B cell (primary cell): ENCODE data around the gene TBC1D21.

ENCODE experiments used
- EZH2 ChIP-seq: IDR thresholded peaks from 2 replicates; pipeline ENCODE4 v1.6.1; 2012; ENCODE audit warnings: borderline replicate concordance, low read depth, mild to moderate bottlenecking, moderate library complexity, low read length; ENCODE audit not compliant: insufficient read depth, poor library complexity, severe bottlenecking
- TF ChIP-seq, protein P1 (sequence below): fragments of 200-600 bp; IDR thresholded peaks from one replicate; pipeline ENCODE4 v1.8.0; 2022; ENCODE audit warnings: antibody characterized with exemption, mild to moderate bottlenecking

DNA sequence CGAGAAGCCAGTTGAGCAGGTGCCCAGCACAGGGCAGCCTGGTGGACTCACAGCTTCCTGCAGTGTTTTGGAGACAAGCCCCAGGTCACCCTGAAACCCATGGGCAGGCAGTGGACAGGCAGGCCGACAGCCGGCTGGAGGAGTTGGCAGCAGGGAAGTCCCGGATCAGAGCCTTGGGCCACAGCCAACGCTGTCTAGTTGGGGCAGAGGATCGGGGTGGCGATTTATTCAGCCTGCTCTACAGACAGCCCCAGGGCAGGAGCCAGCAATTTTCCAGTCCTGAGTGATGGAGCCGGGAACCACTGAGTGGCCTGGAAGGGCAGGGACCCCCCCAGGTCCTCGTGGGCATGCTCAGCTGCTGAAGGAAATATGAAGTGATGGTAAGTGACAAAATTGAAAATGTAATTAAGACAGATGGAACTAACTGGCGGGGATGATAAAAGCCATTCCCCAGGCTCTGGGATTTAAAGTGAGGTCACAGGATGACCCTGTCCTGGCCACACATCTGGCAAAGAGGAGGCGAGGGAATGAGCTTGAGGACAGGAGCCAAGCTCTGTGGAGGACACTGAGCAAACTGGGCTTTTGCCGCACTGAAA is 34.4 kb upstream of the TBC1D21 start:
- TF ChIP-seq, protein P1, sequence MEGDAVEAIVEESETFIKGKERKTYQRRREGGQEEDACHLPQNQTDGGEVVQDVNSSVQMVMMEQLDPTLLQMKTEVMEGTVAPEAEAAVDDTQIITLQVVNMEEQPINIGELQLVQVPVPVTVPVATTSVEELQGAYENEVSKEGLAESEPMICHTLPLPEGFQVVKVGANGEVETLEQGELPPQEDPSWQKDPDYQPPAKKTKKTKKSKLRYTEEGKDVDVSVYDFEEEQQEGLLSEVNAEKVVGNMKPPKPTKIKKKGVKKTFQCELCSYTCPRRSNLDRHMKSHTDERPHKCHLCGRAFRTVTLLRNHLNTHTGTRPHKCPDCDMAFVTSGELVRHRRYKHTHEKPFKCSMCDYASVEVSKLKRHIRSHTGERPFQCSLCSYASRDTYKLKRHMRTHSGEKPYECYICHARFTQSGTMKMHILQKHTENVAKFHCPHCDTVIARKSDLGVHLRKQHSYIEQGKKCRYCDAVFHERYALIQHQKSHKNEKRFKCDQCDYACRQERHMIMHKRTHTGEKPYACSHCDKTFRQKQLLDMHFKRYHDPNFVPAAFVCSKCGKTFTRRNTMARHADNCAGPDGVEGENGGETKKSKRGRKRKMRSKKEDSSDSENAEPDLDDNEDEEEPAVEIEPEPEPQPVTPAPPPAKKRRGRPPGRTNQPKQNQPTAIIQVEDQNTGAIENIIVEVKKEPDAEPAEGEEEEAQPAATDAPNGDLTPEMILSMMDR, result no peak
- TF ChIP-seq EZH2, result no peak
